ENCODE measurements around the gene KCNJ3.

GRCh38 chr2:154898269-154898668, 199.8 kb downstream of the KCNJ3 start:
- TF ChIP-seq YY1 (IDR thresholded peaks at IDR 0.05; ENCODE audit: insufficient read depth, insufficient read length) (no peak), SUZ12 (IDR thresholded peaks at IDR 0.05; ENCODE audit: extremely low read depth, insufficient read depth, insufficient read length) (no peak), ZNF274 (IDR thresholded peaks at IDR 0.05; ENCODE audit: low read depth, low read length) (no peak)

Measured in NT2/D1 (cell line).